ENCODE measurements around the gene DLG5.
"Not testable (repeated sequence)": the region's sequence is repeated elsewhere in the genome, so short reads cannot be mapped to it uniquely, and the experiment has no call there.

The DLG5 gene

GRCh38 chr10:77784856-77785255, 141.7 kb downstream of the DLG5 start:
- DNase-seq: no peak

DNA sequence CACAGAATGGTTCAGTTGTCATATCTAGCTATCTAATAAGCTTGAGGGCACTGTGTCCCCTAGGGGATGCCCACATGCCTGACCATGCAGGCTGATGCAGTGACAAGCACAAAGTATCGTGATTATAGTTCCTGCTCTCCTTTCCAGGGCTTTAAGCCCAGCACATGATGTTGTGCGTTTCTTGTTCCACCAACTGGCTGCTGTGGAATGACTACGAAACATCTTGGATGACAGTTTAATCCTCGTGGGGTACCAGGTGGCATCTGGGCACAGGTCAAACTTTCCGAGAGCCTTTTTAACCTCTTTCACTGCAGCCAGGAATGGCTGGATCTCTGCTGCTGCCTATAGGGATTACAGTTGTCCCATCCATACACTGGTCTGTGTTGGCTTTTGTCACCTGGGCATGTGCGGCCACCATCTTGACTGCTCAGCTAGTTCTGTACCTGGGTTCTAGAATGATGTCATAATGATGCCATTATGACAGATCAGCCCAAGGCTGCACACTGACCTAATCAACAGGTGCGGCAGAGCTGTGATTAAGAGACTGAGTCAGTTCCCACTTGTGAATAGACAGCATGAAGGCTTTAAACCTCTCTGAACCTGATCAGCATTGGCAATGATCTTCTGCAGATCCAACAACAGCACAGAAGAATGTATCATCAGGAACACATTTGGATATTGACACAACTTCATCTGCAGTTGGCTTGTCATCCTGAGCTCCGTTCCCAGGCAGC, 144.1 kb downstream of the DLG5 start:
- DNase-seq: no peak

DNA sequence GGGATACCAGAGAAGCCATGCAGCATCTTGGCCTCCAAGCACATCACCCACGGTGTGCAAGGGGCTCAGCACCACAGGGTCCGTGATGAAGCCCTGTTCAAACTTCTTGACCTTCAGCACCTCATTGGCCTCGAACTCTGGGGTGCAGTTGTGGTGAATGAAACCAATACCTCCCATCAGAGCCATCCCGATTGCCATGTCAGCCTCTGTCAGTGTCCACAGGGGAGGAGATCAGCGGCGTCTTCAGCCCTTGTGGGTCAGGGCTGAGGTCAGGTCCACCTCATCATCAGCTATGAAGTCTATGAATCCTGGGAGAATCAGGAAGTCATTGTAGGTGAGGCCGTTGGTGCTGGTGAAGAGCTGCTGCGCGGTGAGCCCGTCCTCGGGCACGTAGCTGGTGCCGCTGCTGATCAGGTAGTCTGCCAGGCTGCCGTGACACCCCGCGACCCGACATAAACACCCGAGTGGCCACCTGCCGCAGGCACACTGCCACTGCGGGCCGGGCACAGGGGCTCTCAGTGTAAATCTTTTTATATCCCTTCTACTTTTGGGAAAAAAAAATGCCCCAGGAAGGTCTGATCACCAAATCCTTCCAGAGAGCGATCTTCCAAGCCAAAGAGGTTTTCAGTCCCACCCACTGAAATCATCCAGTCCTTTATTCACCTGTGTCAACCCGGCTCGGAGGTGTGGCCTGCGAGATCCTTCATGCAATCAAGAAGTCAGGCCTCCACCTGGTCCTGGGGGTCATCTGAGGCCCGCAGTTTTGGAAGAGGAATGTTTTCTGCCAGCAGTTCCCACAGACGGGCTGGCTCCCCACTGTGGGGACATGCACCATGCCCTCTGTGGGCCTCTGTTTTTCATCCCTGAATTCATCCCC, 144.9 kb downstream of the DLG5 start:
- DNase-seq: no peak

- DNase-seq: no peak
These were observed 146.4 kb downstream of the DLG5 start for GRCh38 chr10:77780180-77780579.

DNA sequence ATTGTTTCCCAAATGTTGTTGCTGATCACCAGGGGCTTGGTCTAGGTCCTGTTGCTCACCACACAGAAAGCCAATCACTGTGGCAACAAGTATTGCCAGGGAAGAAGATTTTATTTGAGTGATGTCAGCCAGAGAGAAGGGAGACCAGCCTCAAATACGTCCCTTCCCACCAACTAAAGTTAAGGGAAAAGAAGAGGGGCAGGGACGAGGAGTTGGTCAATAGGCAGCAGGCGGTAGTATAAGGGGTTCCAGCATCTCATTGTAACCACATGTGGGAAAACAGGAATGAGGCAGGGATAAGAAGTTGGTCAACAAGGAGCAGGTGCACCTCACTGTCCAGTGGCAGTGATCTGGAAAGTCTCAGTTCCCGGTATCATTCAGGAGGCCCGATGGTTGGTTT, 150.1 kb downstream of the DLG5 start:
- no peak for DNase-seq

DNA sequence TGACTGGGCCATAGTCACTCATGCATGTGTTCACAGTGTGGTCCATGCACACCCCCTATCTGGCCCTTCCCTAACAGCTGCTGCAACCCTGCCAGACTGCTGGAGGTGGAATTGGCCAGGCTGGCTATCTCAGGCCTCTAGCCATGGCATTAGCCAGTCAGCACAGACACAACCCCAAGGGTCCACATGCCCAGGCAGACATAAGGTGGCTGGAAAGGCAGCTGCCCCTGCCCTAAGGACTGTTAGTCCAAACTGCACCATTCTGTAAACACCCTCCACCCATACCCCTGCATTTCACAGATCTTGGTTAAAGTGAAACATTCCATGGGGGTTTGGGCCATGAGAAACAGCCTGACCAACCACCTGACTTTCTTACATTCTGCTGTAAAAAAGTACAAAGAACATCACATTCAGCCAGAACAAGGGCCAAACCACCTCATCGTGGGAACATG, 151.6 kb downstream of the DLG5 start:
- no peak for DNase-seq

DNA sequence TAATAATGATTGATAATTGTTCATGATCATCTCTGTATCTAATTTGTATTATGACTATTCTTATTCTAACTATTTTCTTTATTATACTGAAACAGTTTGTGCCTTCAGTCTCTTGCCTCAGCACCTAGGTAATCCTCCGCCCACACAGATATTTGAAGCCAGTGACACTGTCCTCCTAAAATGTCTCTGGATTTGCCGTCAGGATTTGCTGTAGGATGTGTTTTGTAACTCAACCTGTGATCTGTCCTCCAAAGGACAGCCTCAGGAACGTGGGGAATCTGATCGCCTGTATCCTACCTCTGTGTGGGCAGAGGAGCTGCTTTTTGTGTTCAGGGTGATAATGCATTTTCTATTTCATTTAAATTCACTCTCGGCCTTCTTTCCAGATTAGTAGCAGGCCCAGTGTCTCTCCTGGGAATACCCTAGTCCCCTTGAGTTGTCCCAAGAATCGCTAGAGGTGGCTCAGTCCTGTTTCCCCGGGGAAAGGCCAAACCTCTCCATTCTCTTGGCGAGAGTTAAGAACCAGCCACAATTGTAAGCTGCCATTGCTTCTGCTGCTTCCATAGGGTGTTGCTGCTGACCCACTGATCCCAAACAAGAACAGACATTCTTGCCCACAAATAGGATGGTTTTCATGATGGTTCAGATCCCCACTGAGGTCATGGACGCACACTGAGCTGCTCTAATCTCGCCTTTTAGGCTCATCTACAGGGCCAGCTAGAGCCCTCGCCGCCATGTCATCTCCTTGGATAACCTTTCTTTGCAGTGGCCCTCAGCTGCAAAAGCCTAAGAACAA, 152.7 kb downstream of the DLG5 start:
- no peak for DNase-seq

GRCh38 chr10:77772852-77773600, 153.5 kb downstream of the DLG5 start:
- not testable (repeated sequence) for DNase-seq

GRCh38 chr10:77771851-77772250, 154.7 kb downstream of the DLG5 start:
- DNase-seq: no peak

GRCh38 chr10:77771450-77771849, 155.1 kb downstream of the DLG5 start:
- DNase-seq: no peak

DNA sequence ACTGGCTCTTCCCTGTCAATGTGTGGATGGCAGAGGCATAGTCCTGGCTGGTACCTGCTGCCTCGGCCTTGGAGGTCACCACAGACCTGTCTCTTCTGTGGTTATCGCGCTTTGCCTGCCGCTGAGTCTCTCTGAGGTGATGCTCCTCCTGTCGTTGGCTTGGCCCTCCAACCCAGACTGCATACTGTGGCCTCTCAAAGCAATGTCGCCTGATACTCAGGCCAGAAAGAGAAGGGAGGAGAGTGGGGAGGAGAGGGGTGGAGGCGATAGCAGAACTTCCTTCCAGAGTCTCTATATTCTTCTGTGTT, 155.7 kb downstream of the DLG5 start:
- no peak for DNase-seq

DNA sequence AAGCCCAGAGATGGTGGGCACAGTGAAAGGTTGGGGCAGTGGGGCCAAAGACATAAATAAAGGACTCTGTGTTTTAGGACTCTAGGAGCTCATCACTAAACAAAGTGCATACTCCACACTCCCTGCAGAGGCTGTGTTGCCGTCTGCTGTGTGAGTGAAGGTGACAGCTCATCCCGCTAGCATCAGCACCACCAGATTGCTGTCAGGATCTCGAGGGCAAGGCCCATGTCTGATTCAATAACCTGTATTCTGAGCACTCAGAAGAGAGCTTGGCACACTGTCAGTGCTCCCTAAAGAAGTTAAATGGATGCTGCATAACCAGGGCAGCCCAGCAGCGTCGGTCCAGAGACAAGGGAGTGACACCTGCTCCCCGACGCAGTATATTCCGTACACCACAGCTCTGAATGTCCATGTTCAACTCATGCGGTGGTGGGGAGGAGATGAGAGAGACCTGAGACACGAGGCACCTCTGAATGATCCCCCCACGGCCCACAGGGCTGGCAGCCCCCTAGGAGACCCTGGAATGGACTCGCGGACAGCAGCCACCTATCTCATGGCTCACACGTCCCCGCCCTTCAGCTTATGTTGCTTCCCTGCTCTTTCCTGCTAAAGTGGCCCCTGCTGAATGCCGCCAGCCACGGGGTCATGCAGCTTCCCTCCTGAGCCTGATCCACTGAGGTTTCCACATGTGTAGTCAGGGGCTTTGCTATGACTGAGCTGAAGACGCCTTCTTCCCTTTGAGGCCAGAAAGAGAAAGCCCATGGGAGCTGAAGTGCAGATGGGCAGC, 156.3 kb downstream of the DLG5 start:
- DNase-seq: no peak

GRCh38 chr10:77768039-77768438, 158.5 kb downstream of the DLG5 start:
- DNase-seq: no peak

DNA sequence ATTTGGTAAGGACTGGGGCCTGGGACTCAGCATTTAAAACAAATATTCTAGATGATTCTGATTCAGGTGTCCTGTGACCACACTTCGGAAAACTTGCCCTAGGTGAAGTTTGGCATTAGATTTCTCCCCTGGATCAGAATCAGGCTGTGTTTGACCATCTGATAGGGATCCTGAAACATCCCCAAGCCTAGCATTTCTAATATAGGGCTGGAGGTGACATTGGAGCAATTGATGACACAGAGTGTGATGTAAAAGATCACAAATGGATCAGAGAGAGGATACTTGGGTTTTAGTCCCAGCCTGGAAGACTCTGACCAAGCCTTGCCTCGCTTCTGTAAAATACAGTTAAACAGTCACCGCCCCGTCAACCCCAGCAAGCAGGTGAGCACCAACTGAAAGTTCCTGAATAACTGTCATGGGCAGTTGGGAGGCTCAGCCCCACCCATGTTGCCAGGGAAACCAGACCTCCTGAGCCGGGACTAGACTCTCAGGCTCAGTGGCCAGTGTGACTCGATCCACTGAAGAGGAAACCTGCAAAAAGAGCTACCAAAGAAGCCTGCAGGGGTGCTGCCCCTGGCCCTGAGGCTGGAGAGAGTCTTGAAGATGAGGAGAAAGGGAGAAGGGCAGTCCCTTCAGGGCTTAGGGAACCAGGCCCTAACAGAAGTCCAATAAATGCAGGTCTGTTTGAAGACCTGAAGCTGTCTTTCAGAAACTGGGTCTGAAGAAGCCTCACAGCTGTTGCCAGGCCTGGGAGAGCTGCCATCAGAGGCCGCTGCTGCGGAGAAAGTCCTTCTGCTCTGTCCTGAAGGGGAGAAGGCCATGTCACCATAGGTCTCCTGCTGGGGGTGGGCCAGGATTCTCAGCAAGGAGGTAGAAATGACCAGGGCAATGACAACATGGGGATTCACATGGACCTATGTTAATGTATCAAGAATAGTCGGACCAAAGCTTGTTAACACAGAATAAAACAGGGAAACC, 162.8 kb downstream of the DLG5 start:
- DNase-seq: no peak

- DNase-seq: not testable (repeated sequence)
These were observed 168.1 kb downstream of the DLG5 start for GRCh38 chr10:77758406-77758805.

GRCh38 chr10:77756319-77757232, 170.0 kb downstream of the DLG5 start:
- DNase-seq: no peak

DNA sequence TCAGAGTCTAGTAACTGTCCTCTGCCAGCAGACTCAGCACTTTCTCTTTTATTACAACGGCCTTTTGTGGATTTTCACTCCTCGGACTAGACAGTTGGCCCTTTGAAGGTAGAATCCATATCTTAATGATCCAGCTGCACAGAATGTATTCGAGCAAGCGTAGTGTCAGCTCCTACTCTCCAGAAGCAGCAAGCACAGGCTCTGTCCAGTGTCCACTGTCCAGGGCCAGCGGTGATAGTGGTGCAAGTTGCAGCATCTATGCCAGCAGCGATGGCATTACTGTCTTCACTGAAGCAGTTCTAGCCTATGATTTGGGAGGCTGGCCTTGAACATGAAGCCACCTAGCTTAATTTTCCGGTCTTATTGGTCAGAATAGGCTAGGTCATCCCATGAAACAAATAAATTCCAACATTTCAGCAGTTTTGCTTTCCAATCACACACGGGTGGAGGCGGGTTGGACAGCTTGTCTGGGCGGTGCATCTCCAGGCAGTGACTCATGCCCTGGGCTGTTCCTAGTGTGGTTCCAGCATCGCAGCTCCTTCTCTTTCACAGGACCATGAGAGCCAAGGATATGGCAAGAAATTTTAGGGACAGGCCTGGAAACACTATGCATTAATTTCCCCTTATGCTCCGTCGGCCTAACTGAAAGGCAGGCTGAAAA, 180.4 kb downstream of the DLG5 start:
- no peak for DNase-seq

DNA sequence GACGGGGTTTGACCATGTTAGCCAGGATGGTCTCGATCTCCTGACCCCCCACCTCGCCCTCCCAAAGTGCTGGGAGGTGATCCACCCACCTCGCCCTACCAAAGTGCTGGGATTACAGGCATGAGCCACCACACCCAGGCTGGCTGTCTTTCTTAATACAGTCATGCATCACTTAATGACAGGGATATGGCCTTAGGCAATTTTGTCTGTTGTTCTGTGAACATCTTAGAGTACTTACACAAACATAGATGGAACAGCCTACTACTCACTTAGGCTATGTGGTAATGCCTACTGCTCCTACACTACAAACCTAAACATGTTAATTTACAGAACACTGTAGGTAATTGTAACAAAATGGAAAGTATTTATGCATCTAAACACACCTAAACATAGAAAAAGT, 182.3 kb downstream of the DLG5 start:
- DNase-seq: no peak

- DNase-seq: no peak
These were observed 184.4 kb downstream of the DLG5 start for GRCh38 chr10:77742172-77742571.
